IMR-90 (cell line): ENCODE measurements around the gene LONRF3. TPM values are rescaled to one million over a fixed set of nuclear protein-coding genes. Genes with fewer than 3 reads are reported as not detected.

Experiments
- ATAC-seq: fragments of 200-7000 bp; cut with Tn5 transposase; 2 replicates; pipeline ENCODE4 v1.9.1; 2020; ENCODE audit warnings: low read depth, mild to moderate bottlenecking, moderate library complexity
- BruUV-seq: library from RNA; stranded (reverse); fragments of 400-500 nt; replicated peaks from 2 replicates; lab custom pipeline; 2021; lab: Mats Ljungman, UMichigan
- CTCF ChIA-PET: fragments of 300-600 bp; formaldehyde crosslinking; extraction: SDS; loops from one replicate; lab custom pipeline; 2021; ENCODE audit warnings: antibody characterized with exemption; lab: Yijun Ruan, JAX
- POLR2A ChIA-PET: fragments of 300-600 bp; sonication (Branson Sonifier 250); formaldehyde crosslinking; loops from one replicate; lab custom pipeline; 2022; ENCODE audit warnings: antibody characterized with exemption; ENCODE audit not compliant: unreplicated experiment; lab: Charles Lee
- DNase-seq: peaks from one replicate; pipeline ENCODE4 v3.0.0; 2013
- H2AFZ ChIP-seq: replicated peaks from 2 replicates; pipeline ENCODE3; 2013; ENCODE audit warnings: low read length, mild to moderate bottlenecking; ENCODE audit not compliant: poor library complexity
- H2AK5ac ChIP-seq: 2 replicates; pipeline ENCODE4 v1.6.1; 2013; ENCODE audit warnings: low read depth, low read length, inconsistent platforms
- H2AK9ac ChIP-seq: replicated peaks from 2 replicates; pipeline ENCODE3; 2013; ENCODE audit warnings: mild to moderate bottlenecking, low read depth, low read length, moderate library complexity; ENCODE audit not compliant: poor library complexity
- H2BK120ac ChIP-seq: 2 replicates; pipeline ENCODE4 v1.6.1; 2013; ENCODE audit warnings: low read depth, low read length, inconsistent platforms
- H2BK15ac ChIP-seq: 3 replicates; pipeline ENCODE4 v1.6.1; 2013; ENCODE audit warnings: low read depth, low read length, inconsistent platforms
- H2BK20ac ChIP-seq: 2 replicates; pipeline ENCODE4 v1.6.1; 2013; ENCODE audit warnings: low read depth, mild to moderate bottlenecking, inconsistent platforms, low read length, moderate library complexity
- H2BK5ac ChIP-seq: 2 replicates; pipeline ENCODE4 v1.6.1; 2013; ENCODE audit warnings: mild to moderate bottlenecking, low read depth, low read length, inconsistent platforms; ENCODE audit not compliant: poor library complexity, severe bottlenecking
- H3K14ac ChIP-seq: replicated peaks from 2 replicates; pipeline ENCODE4 v1.6.1; 2013; ENCODE audit warnings: low read depth, low read length, inconsistent platforms
- H3K18ac ChIP-seq: 2 replicates; pipeline ENCODE4 v1.6.1; 2013; ENCODE audit warnings: low read depth, low read length, control low read depth
- H3K23ac ChIP-seq: 2 replicates; pipeline ENCODE4 v1.6.1; 2013; ENCODE audit warnings: low read depth, low read length, inconsistent platforms
- H3K27ac ChIP-seq: 2 replicates; pipeline ENCODE4 v1.5.1; 2013; ENCODE audit warnings: mild to moderate bottlenecking, control low read depth, low read length; ENCODE audit not compliant: insufficient read depth
- H3K27me3 ChIP-seq: 2 replicates; pipeline ENCODE4 v1.6.1; 2013; ENCODE audit warnings: low read length; ENCODE audit not compliant: control insufficient read depth, insufficient read depth
- H3K36me3 ChIP-seq: 2 replicates; pipeline ENCODE4 v1.6.1; 2013; ENCODE audit warnings: low read length, mixed read lengths; ENCODE audit not compliant: control insufficient read depth, insufficient read depth
- H3K4ac ChIP-seq: 2 replicates; pipeline ENCODE4 v1.6.1; 2013; ENCODE audit warnings: low read depth, low read length, inconsistent platforms
- H3K4me1 ChIP-seq: 2 replicates; pipeline ENCODE4 v1.6.1; 2013; ENCODE audit warnings: low read length, mixed read lengths; ENCODE audit not compliant: control insufficient read depth, insufficient read depth
- H3K4me2 ChIP-seq: 2 replicates; pipeline ENCODE4 v1.6.1; 2013; ENCODE audit warnings: low read depth, mild to moderate bottlenecking, control low read depth, low read length, moderate library complexity
- H3K4me3 ChIP-seq: 2 replicates; pipeline ENCODE4 v1.5.1; 2013; ENCODE audit warnings: low read depth, mild to moderate bottlenecking, control low read depth, low read length, moderate library complexity; ENCODE audit not compliant: insufficient read depth
- H3K56ac ChIP-seq: 2 replicates; pipeline ENCODE4 v1.6.1; 2013; ENCODE audit warnings: low read length, inconsistent platforms; ENCODE audit not compliant: insufficient read depth; ENCODE audit errors: extremely low read depth
- H3K79me1 ChIP-seq, 2 experiments: 2 replicates each; pipeline ENCODE4 v1.6.1; 2013; ENCODE audit warnings: low read length in 2 of 2, inconsistent platforms in 1 of 2, low read depth in 1 of 2
- H3K9ac ChIP-seq: 2 replicates; pipeline ENCODE4 v1.6.1; 2013; ENCODE audit warnings: low read depth, low read length, control low read depth
- H3K9me1 ChIP-seq: 2 replicates; pipeline ENCODE4 v1.6.1; 2013; ENCODE audit warnings: low read length, inconsistent platforms; ENCODE audit not compliant: insufficient read depth
- H3K9me3 ChIP-seq: 2 replicates; pipeline ENCODE4 v1.6.1; 2013; ENCODE audit warnings: low read length; ENCODE audit not compliant: control insufficient read depth, insufficient read depth
- H4K20me1 ChIP-seq: 2 replicates; pipeline ENCODE4 v1.6.1; 2013; ENCODE audit warnings: low read length, inconsistent platforms; ENCODE audit not compliant: insufficient read depth
- H4K5ac ChIP-seq: 2 replicates; pipeline ENCODE4 v1.6.1; 2013; ENCODE audit warnings: mild to moderate bottlenecking, low read depth, low read length, control low read depth
- H4K8ac ChIP-seq, 2 experiments: 2 replicates each; pipeline ENCODE4 v1.6.1; 2013; ENCODE audit warnings: low read depth in 2 of 2, low read length in 2 of 2, control low read depth in 1 of 2, inconsistent platforms in 1 of 2
- H4K91ac ChIP-seq: 2 replicates; pipeline ENCODE4 v1.6.1; 2013; ENCODE audit warnings: low read depth, low read length, inconsistent platforms; ENCODE audit not compliant: insufficient read depth
- BHLHE40 ChIP-seq: fragments of 150-350 bp; IDR thresholded peaks from 2 replicates; pipeline ENCODE4 v1.6.1; 2016; ENCODE audit warnings: mild to moderate bottlenecking, low read depth, low read length
- CEBPB ChIP-seq: IDR thresholded peaks from 2 replicates; pipeline ENCODE4 v1.6.1; 2012; ENCODE audit warnings: low read depth, low read length, improper control_type of control experiment
- CHD1 ChIP-seq: IDR thresholded peaks from 2 replicates; pipeline ENCODE4 v1.6.1; 2012; ENCODE audit warnings: low read depth, low read length, improper control_type of control experiment
- CTCF ChIP-seq: conservative IDR thresholded peaks from 2 replicates; pipeline ENCODE4 v1.5.1; 2012; ENCODE audit warnings: mild to moderate bottlenecking, low read depth, low read length, improper control_type of control experiment
- ELK1 ChIP-seq: fragments of 150-350 bp; IDR thresholded peaks from 2 replicates; pipeline ENCODE4 v1.6.1; 2016; ENCODE audit warnings: low read depth, mild to moderate bottlenecking, low read length, moderate library complexity, borderline replicate concordance
- MAFK ChIP-seq: IDR thresholded peaks from 2 replicates; pipeline ENCODE4 v1.6.1; 2012; ENCODE audit warnings: low read depth, low read length, improper control_type of control experiment
- MAZ ChIP-seq: IDR thresholded peaks from 2 replicates; pipeline ENCODE4 v1.6.1; 2012; ENCODE audit warnings: low read depth, mild to moderate bottlenecking, low read length, improper control_type of control experiment, moderate library complexity, borderline replicate concordance
- MXI1 ChIP-seq: IDR thresholded peaks from 2 replicates; pipeline ENCODE4 v1.6.1; 2012; ENCODE audit warnings: low read depth, mild to moderate bottlenecking, low read length, moderate library complexity, borderline replicate concordance
- NFE2L2 ChIP-seq: fragments of 150-350 bp; IDR thresholded peaks from 2 replicates; pipeline ENCODE4 v1.6.1; 2016; ENCODE audit warnings: low read depth, mild to moderate bottlenecking, low read length
- POLR2A ChIP-seq: IDR thresholded peaks from 2 replicates; pipeline ENCODE4 v1.6.1; 2012; ENCODE audit warnings: mild to moderate bottlenecking, low read depth, low read length
- RCOR1 ChIP-seq: IDR thresholded peaks from 2 replicates; pipeline ENCODE4 v1.6.1; 2012; ENCODE audit warnings: mild to moderate bottlenecking, low read length, improper control_type of control experiment; ENCODE audit not compliant: insufficient replicate concordance
- RFX5 ChIP-seq: IDR thresholded peaks from 2 replicates; pipeline ENCODE4 v1.8.0; 2012; ENCODE audit warnings: low read depth, mild to moderate bottlenecking, low read length, moderate library complexity
- SMC3 ChIP-seq: fragments of 150-350 bp; IDR thresholded peaks from 2 replicates; pipeline ENCODE4 v1.6.1; 2016; ENCODE audit warnings: low read depth, mild to moderate bottlenecking, antibody characterized with exemption, low read length, moderate library complexity
- USF2 ChIP-seq: fragments of 150-350 bp; IDR thresholded peaks from 2 replicates; pipeline ENCODE4 v1.6.1; 2017; ENCODE audit warnings: mild to moderate bottlenecking, antibody characterized with exemption, low read length, low read depth
- WGBS, 2 experiments: methylation state at CpG; one replicate each; pipeline versions ENCODE4 v1.1.5 to v1.1.7; 2013; ENCODE audit warnings: missing lambda C conversion rate in 2 of 2; ENCODE audit not compliant: insufficient read length in 1 of 2; ENCODE audit errors: extremely low coverage in 2 of 2; 5-methylcytosine and 5-hydroxymethylcytosine counted together
- dilution Hi-C: fragments of 300-500 bp; cut with HindIII; formaldehyde crosslinking; loops from one replicate; pipeline ENCODE4 v1.14.3; 2018; ENCODE audit warnings: low sequenced_read_pairs; ENCODE audit not compliant: unreplicated experiment
- in situ Hi-C: fragments of 300-500 bp; cut with MboI; formaldehyde crosslinking; loops from 3 replicates; pipeline ENCODE4 v1.14.3; 2019; ENCODE audit warnings: low sequenced_read_pairs, inconsistent platforms, mixed read lengths
- intact Hi-C: fragments of 100-400 bp; cut with micrococcal nuclease; formaldehyde crosslinking; loops from 2 replicates; pipeline ENCODE4 v1.10.0; 2022
- polyA plus RNA-seq, 3 experiments: library from polyadenylated mRNA; depleted of rRNA; stranded (reverse); fragments of >200 nt; gene quantifications; 2 replicates each; pipeline ENCODE4 v1.2.3, GENCODE V29; 2012; ENCODE audit warnings: low replicate concordance in 1 of 3
- total RNA-seq: library from RNA; depleted of rRNA; stranded (reverse); fragments of >200 nt; gene quantifications from 2 replicates; pipeline ENCODE4 v1.2.3, GENCODE V29; 2012

LONRF3 gene
- total and polyA plus RNA-seq, 2 of the 4 experiments (the other 2 are of a cell fraction), result not detected

GRCh38 chrX:118963159-118963558 lies 11.3 kb upstream of the LONRF3 start:
- Histone ChIP-seq H3K14ac (no peak overlapping the region), H3K23ac (no peak overlapping the region), H4K8ac (no peak overlapping the region), H2BK120ac (no peak overlapping the region), H3K9ac (no peak overlapping the region), H4K20me1 (no peaks in the 10 kb centered on the region), H2AK5ac (no peak overlapping the region), H2BK15ac (no peak overlapping the region), H3K4ac (no peak overlapping the region), H3K9me1 (no peaks in the 10 kb centered on the region), H3K4me1 (no peaks in the 10 kb centered on the region), H2AFZ (no peak overlapping the region), H3K27me3 (peaks cover 5% of the 10 kb centered on the region), H4K5ac (no peak overlapping the region), H2BK5ac (no peak overlapping the region), H4K91ac (no peak overlapping the region), H3K36me3 (no peaks in the 10 kb centered on the region), H3K56ac (no peak overlapping the region), H3K4me2 (no peak overlapping the region), H3K79me1 (no peaks in the 10 kb centered on the region), H2BK20ac (no peak overlapping the region), H2AK9ac (no peak overlapping the region), H3K9me3 (no peaks in the 10 kb centered on the region), H3K4me3 (no peak overlapping the region), H3K18ac (no peak overlapping the region), H3K27ac (no peak overlapping the region)
- dilution Hi-C loops, result no loop called here
- in situ Hi-C loops, result no loop called here
- DNase-seq, result no peak
- TF ChIP-seq MXI1, result no peak
- TF ChIP-seq MAZ, result no peak
- no peak for TF ChIP-seq CTCF
- TF ChIP-seq CHD1, result no peak
- TF ChIP-seq USF2, result no peak
- TF ChIP-seq NFE2L2, result no peak
- TF ChIP-seq SMC3, result no peak
- no peak for TF ChIP-seq MAFK
- no peak for TF ChIP-seq CEBPB
- TF ChIP-seq BHLHE40, result no peak
- no peak for TF ChIP-seq ELK1
- TF ChIP-seq RFX5, result no peak
- no peak for TF ChIP-seq POLR2A
- no peak for TF ChIP-seq RCOR1
- ChIA-PET POLR2A (no interaction called here), CTCF (no interaction called here)
- no peak for ATAC-seq
- intact Hi-C loops, result no loop called here
- no TSS peak for BruUV-seq
- no CpG with 5 or more reads among the region's 2 CpGs for WGBS, 2 experiments
